SK-N-SH (cell line): ENCODE data around the gene WDR47. TPM values are rescaled to one million over a fixed set of nuclear protein-coding genes. Genes with fewer than 3 reads are reported as not detected.
"Not testable (repeated sequence)": the region's sequence is repeated elsewhere in the genome, so short reads cannot be mapped to it uniquely, and the experiment has no call there.

Experiments used
- CTCF ChIA-PET: fragments of 300-600, 350-600 bp; formaldehyde crosslinking; extraction: SDS; loops from one replicate; lab custom pipeline; 2021; lab: Yijun Ruan, JAX
- POLR2A ChIA-PET: fragments of 350-600 bp; sonication (Branson Sonifier 250); formaldehyde crosslinking; extraction: SDS; loops from one replicate; lab custom pipeline; 2020; ENCODE audit warnings: antibody characterized with exemption, inconsistent platforms; lab: Yijun Ruan, JAX
- DNase-seq: peaks from one replicate; pipeline ENCODE4 v3.0.0; 2012
- H2AFZ ChIP-seq: fragments of 200-600 bp; sonication (generic); 2 replicates; pipeline ENCODE4 v1.8.1; 2016; ENCODE audit warnings: antibody characterized with exemption, mild to moderate bottlenecking, low read depth
- H3F3A ChIP-seq: fragments of 200-600 bp; sonication (generic); replicated peaks from 2 replicates; pipeline ENCODE3; 2016; ENCODE audit warnings: antibody characterized with exemption, mild to moderate bottlenecking; ENCODE audit not compliant: insufficient read depth
- H3K27ac ChIP-seq, 2 experiments: fragments of 200-500 bp in 1 of 2; fragments of 200-600 bp in 1 of 2; sonication (Bioruptor generic) in 1 of 2; sonication (generic), shearing (Covaris generic) in 1 of 2; 2 replicates each; pipeline versions ENCODE4 v1.5.1 to v1.6.1; 2014 to 2016; ENCODE audit warnings: low read depth in 2 of 2, inconsistent platforms in 1 of 2, low read length in 1 of 2, mild to moderate bottlenecking in 1 of 2, mixed read lengths in 1 of 2
- H3K27me3 ChIP-seq: fragments of 200-600 bp; sonication (generic), shearing (Covaris generic); 2 replicates; pipeline ENCODE4 v1.6.1; 2016; ENCODE audit warnings: mixed run types; ENCODE audit not compliant: insufficient read depth
- H3K36me3 ChIP-seq, 2 experiments: fragments of 200-500 bp in 1 of 2; fragments of 200-600 bp in 1 of 2; sonication (Bioruptor generic) in 1 of 2; sonication (generic) in 1 of 2; replicated peaks in 1 of 2; 2 replicates each; pipeline versions ENCODE3 to v1.5.1; 2014 to 2016; ENCODE audit warnings: low read length in 1 of 2, mild to moderate bottlenecking in 1 of 2; ENCODE audit not compliant: insufficient read depth in 2 of 2, control insufficient read depth in 1 of 2
- H3K4me1 ChIP-seq, 2 experiments: fragments of 200-500 bp in 1 of 2; fragments of 200-600 bp in 1 of 2; sonication (Bioruptor generic) in 1 of 2; sonication (generic), shearing (Covaris generic) in 1 of 2; 2 replicates each; pipeline versions ENCODE4 v1.5.1 to v1.6.1; 2014 to 2016; ENCODE audit warnings: low read depth in 1 of 2, low read length in 1 of 2, mixed run types in 1 of 2; ENCODE audit not compliant: insufficient read depth in 2 of 2, control insufficient read depth in 1 of 2
- H3K4me2 ChIP-seq: fragments of 200-600 bp; sonication (generic), shearing (Covaris generic); 2 replicates; pipeline ENCODE4 v1.6.1; 2017; ENCODE audit warnings: mixed run types
- H3K4me3 ChIP-seq, 2 experiments: fragments of 200-500 bp in 1 of 2; fragments of 200-600 bp in 1 of 2; sonication (Bioruptor generic) in 1 of 2; sonication (generic), shearing (Covaris generic) in 1 of 2; 2 replicates each; pipeline versions ENCODE4 v1.5.1 to v1.8.1; 2014 to 2016; ENCODE audit warnings: low read depth in 2 of 2, inconsistent platforms in 1 of 2, low read length in 1 of 2, mild to moderate bottlenecking in 1 of 2, mixed read lengths in 1 of 2, moderate library complexity in 1 of 2
- H3K79me2 ChIP-seq: fragments of 200-600 bp; sonication (generic); 2 replicates; pipeline ENCODE4 v1.8.1; 2017; ENCODE audit warnings: mild to moderate bottlenecking; ENCODE audit not compliant: insufficient read depth
- H3K9ac ChIP-seq: fragments of 200-600 bp; sonication (generic); 2 replicates; pipeline ENCODE4 v1.6.1; 2017; ENCODE audit warnings: mixed run types
- H3K9me2 ChIP-seq: fragments of 200-600 bp; sonication (generic); 2 replicates; pipeline ENCODE4 v1.6.1; 2017; ENCODE audit warnings: mixed run types
- H3K9me3 ChIP-seq: fragments of 200-600 bp; sonication (generic); 2 replicates; pipeline ENCODE4 v1.6.1; 2017; ENCODE audit warnings: mixed run types, mild to moderate bottlenecking, moderate library complexity
- H4K20me1 ChIP-seq: fragments of 200-600 bp; sonication (generic); 2 replicates; pipeline ENCODE4 v1.6.1; 2017; ENCODE audit warnings: mild to moderate bottlenecking, mixed run types; ENCODE audit not compliant: insufficient read depth
- CHD2 ChIP-seq: fragments of 150-350 bp; IDR thresholded peaks from 2 replicates; pipeline ENCODE4 v1.6.1; 2018; ENCODE audit warnings: low read length; ENCODE audit not compliant: partially characterized antibody
- ELF1 ChIP-seq: IDR thresholded peaks from 2 replicates; pipeline ENCODE4 v1.4.0; 2012
- EZH2phosphoT487 ChIP-seq: fragments of 200-600 bp; sonication (generic); IDR thresholded peaks from 2 replicates; pipeline ENCODE4 v1.6.1; 2017; ENCODE audit warnings: low read depth, mixed run types, mild to moderate bottlenecking, antibody characterized with exemption, moderate library complexity, borderline replicate concordance
- FOXJ3 ChIP-seq: sonication (generic); formaldehyde crosslinking; IDR thresholded peaks from 2 replicates; pipeline ENCODE4 v1.5.1; 2020; ENCODE audit warnings: mild to moderate bottlenecking, missing genetic modification reagents
- FOXM1 ChIP-seq: IDR thresholded peaks from 2 replicates; pipeline ENCODE4 v1.4.0; 2012; ENCODE audit warnings: low read depth, mild to moderate bottlenecking
- GABPA ChIP-seq: IDR thresholded peaks from 2 replicates; pipeline ENCODE4 v1.4.0; 2012; ENCODE audit warnings: low read depth, mild to moderate bottlenecking
- GATA2 ChIP-seq: sonication (generic); formaldehyde crosslinking; IDR thresholded peaks from 2 replicates; pipeline ENCODE4 v1.5.0; 2020; ENCODE audit warnings: mild to moderate bottlenecking, missing genetic modification reagents
- NRF1 ChIP-seq: IDR thresholded peaks from 2 replicates; pipeline ENCODE4 v1.6.1; 2012; ENCODE audit warnings: low read depth, mild to moderate bottlenecking, low read length
- PBX3 ChIP-seq: IDR thresholded peaks from 2 replicates; pipeline ENCODE4; 2012
- RAD21 ChIP-seq: IDR thresholded peaks from 2 replicates; pipeline ENCODE4 v1.6.1; 2012; ENCODE audit warnings: mild to moderate bottlenecking, low read length
- SMC3 ChIP-seq: IDR thresholded peaks from 2 replicates; pipeline ENCODE4 v1.6.1; 2012; ENCODE audit warnings: low read depth, low read length, improper control_type of control experiment
- TAF1 ChIP-seq: IDR thresholded peaks from 2 replicates; pipeline ENCODE4 v1.6.1; 2012; ENCODE audit warnings: low read depth, mild to moderate bottlenecking, low read length, moderate library complexity, borderline replicate concordance
- YY1 ChIP-seq: IDR thresholded peaks from 2 replicates; pipeline ENCODE4 v1.4.0; 2012; ENCODE audit warnings: low read depth, mild to moderate bottlenecking
- ZBTB33 ChIP-seq: IDR thresholded peaks from 2 replicates; pipeline ENCODE4 v1.4.0; 2012; ENCODE audit warnings: low read depth, borderline replicate concordance
- WGBS: methylation state at CpG from one replicate; pipeline ENCODE4 v1.1.6; 2017; ENCODE audit warnings: low lambda C conversion rate; 5-methylcytosine and 5-hydroxymethylcytosine counted together
- polyA plus RNA-seq, 3 experiments: library from polyadenylated mRNA; depleted of rRNA; stranded (reverse); fragments of >200 nt; gene quantifications; 2 replicates each; pipeline ENCODE4 v1.2.3, GENCODE V29; 2012
- TF ChIP-seq, protein P1 (sequence below): IDR thresholded peaks from 2 replicates; pipeline ENCODE4 v1.6.1; 2012; ENCODE audit warnings: mild to moderate bottlenecking, low read depth, low read length, moderate library complexity

Gene WDR47
- polyA plus RNA-seq, 1 of the 3 experiments (the other 2 are of a cell fraction): 7.9 TPM

- no peak for DNase-seq
- Histone ChIP-seq H3K9me2 (no peaks in the 10 kb centered on the region), H3K9me3 (no peaks in the 10 kb centered on the region), H3K36me3 (peaks cover 0 to 4% of the 10 kb centered on the region in 2 experiments), H3K4me2 (no peak overlapping the region), H3K79me2 (no peaks in the 10 kb centered on the region), H3K4me3 (no peak overlapping the region), H3K4me1 (no peaks in the 10 kb centered on the region), H3K27ac (no peak overlapping the region), H2AFZ (no peak overlapping the region), H3K9ac (no peak overlapping the region), H3K27me3 (no peaks in the 10 kb centered on the region), H4K20me1 (no peaks in the 10 kb centered on the region), H3F3A (no peaks in the 10 kb centered on the region)
- 96% methylated on average over 3 of the region's 3 CpGs for WGBS
- ChIA-PET POLR2A (no interaction called here), CTCF (no interaction called here)
- TF ChIP-seq EZH2phosphoT487: no peak
- no peak for TF ChIP-seq RAD21
- no peak for TF ChIP-seq GATA2 (CRISPR knock-in tag)
- TF ChIP-seq GABPA: no peak
- TF ChIP-seq, all 33 proteins: peak for 0
Observed at GRCh38 chr1:109056064-109056463, 14.2 kb upstream of the WDR47 start.

DNA sequence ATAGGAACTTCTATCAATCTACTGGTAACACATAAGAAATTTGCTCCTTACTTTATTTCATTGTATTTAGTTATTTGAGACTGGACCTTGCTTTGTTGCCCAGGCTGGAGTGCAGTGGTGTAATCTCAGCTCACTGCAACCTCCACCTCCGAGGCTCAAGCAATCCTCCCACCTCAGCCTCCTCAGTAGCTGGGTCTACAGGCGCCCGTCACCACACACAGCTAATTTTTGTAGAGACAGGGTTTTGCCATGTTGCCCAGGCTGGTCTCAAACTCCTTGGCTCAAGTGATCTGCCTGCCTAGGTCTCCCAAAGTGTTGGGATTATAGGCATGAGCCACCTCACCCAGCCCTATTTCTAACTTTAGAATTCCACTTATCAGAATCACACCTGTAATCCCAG, 10.2 kb upstream of the WDR47 start:
- H3K9me3 ChIP-seq, H2AFZ ChIP-seq, H3K36me3 ChIP-seq, H3K4me3 ChIP-seq, POLR2A ChIA-PET, H3K9me2 ChIP-seq, H3K79me2 ChIP-seq, DNase-seq, H3K4me1 ChIP-seq, H3K27me3 ChIP-seq, H3F3A ChIP-seq, H4K20me1 ChIP-seq, H3K4me2 ChIP-seq, H3K9ac ChIP-seq, H3K27ac ChIP-seq: not testable (repeated sequence)
- CTCF ChIA-PET: interaction anchor here (0.6 kb wide), 1 partner anchor 8 kb away, joined by 3 read pairs; no protein-coding TSS in a partner anchor
- 74% methylated on average over 3 of the region's 3 CpGs for WGBS

DNA sequence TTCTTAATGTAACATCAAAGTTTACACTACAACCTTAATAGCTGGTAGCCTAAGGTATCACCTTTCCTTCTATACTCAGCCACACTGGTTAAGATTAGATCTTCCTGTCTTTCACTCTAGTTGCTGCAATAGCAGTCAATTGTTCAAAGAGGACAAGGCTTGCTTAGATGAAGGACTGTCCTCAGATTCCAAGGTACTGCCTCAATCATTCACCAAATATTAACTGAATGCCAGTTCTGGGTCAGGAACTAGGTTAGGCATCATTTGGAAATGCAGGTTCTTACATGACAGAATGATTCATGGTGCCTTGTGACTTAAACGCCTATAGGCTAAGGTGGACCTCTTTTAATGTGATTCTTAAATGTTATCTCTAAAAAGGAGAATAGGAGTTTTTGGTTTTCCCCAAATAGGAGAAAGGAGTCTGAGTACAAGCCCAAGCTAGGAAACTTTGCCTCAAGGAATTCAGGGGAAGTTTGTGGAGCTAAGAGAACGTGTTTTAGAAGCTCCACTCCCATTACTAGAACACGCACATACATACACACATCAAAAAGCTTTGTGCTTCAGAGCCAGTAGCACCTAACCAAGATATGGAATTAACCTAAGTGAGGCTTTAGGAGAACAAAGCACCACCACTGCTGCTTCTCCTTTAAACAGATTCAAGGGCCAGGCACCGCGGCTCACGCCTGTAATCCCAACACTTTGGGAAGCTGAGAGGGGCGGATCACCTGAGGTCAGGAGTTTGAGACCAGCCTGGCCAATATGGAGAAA, 8.5 kb upstream of the WDR47 start:
- no peak overlapping the region for H3K9ac ChIP-seq
- H3K27me3 ChIP-seq: no peaks in the 10 kb centered on the region
- no peaks in the 10 kb centered on the region for H3K9me2 ChIP-seq
- H3K4me2 ChIP-seq: no peak overlapping the region
- H3K79me2 ChIP-seq: no peaks in the 10 kb centered on the region
- no peaks in the 10 kb centered on the region for H3K4me1 ChIP-seq
- H3K4me3 ChIP-seq: no peak overlapping the region
- no peaks in the 10 kb centered on the region for H3F3A ChIP-seq
- H2AFZ ChIP-seq: no peak overlapping the region
- ChIA-PET CTCF (interaction anchor here (1.3 kb wide), 1 partner anchor 39 kb away, joined by 3 read pairs; no protein-coding TSS in a partner anchor), POLR2A (no interaction called here)
- no peak overlapping the region for H3K27ac ChIP-seq
- no peaks in the 10 kb centered on the region for H3K9me3 ChIP-seq
- no peaks in the 10 kb centered on the region for H4K20me1 ChIP-seq
- H3K36me3 ChIP-seq: no peaks in the 10 kb centered on the region
- no peak for DNase-seq
- WGBS: 73% methylated on average over 7 of the region's 7 CpGs
- TF ChIP-seq GATA2 (CRISPR knock-in tag) (no peak), SMC3 (no peak), FOXJ3 (CRISPR knock-in tag) (no peak), ELF1 (no peak), FOXM1 (no peak), YY1 (no peak), CHD2 (no peak), NRF1 (no peak), PBX3 (no peak), TAF1 (no peak), ZBTB33 (no peak)
- TF ChIP-seq, protein P1, sequence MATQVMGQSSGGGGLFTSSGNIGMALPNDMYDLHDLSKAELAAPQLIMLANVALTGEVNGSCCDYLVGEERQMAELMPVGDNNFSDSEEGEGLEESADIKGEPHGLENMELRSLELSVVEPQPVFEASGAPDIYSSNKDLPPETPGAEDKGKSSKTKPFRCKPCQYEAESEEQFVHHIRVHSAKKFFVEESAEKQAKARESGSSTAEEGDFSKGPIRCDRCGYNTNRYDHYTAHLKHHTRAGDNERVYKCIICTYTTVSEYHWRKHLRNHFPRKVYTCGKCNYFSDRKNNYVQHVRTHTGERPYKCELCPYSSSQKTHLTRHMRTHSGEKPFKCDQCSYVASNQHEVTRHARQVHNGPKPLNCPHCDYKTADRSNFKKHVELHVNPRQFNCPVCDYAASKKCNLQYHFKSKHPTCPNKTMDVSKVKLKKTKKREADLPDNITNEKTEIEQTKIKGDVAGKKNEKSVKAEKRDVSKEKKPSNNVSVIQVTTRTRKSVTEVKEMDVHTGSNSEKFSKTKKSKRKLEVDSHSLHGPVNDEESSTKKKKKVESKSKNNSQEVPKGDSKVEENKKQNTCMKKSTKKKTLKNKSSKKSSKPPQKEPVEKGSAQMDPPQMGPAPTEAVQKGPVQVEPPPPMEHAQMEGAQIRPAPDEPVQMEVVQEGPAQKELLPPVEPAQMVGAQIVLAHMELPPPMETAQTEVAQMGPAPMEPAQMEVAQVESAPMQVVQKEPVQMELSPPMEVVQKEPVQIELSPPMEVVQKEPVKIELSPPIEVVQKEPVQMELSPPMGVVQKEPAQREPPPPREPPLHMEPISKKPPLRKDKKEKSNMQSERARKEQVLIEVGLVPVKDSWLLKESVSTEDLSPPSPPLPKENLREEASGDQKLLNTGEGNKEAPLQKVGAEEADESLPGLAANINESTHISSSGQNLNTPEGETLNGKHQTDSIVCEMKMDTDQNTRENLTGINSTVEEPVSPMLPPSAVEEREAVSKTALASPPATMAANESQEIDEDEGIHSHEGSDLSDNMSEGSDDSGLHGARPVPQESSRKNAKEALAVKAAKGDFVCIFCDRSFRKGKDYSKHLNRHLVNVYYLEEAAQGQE: no peak
